Upper lobe of left lung (tissue), 4 donors: ENCODE results near the gene ZNF385B.

ENCODE experiments used
- CTCF ChIP-seq, 6 experiments: fragments of 450-650 bp in 4 of 6; fragments of 200-600 bp in 2 of 6; sonication (generic) in 2 of 6; IDR thresholded peaks; one replicate each; pipeline ENCODE4 v1.5.1; 2016 to 2019; ENCODE audit warnings: antibody characterized with exemption in 6 of 6
- POLR2A ChIP-seq, 4 donors: fragments of 450-650 bp; IDR thresholded peaks; one replicate each; pipeline ENCODE4 v1.5.1; 2016 to 2017; ENCODE audit warnings: antibody characterized with exemption in 4 of 4, mild to moderate bottlenecking in 2 of 4

- TF ChIP-seq POLR2A (IDR thresholded peaks at IDR 0.05) (no peak), CTCF (IDR thresholded peaks at IDR 0.05) (no peak)
Observed at GRCh38 chr2:179612591-179613298, 248.7 kb downstream of the ZNF385B start.
